MV-4-11 (cell line): ENCODE results near the gene TINAG.

Experiments
- DNase-seq: peaks from one replicate; lab custom pipeline; 2025; lab: John Stamatoyannopoulos, UW

The TINAG gene

GRCh38 chr6:54427396-54427937 is 119.2 kb downstream of the TINAG start:
- no peak for DNase-seq

GRCh38 chr6:54428431-54428830 is 120.2 kb downstream of the TINAG start:
- DNase-seq = no peak

- no peak for DNase-seq
Measured at GRCh38 chr6:54431466-54431865, 123.2 kb downstream of the TINAG start.
